Ishikawa (cell line): ENCODE measurements around the gene CIROP.

Experiments used
- CEBPB ChIP-seq: IDR thresholded peaks from 2 replicates; pipeline ENCODE4 v1.6.1; 2012
- CREB1 ChIP-seq: IDR thresholded peaks from 2 replicates; pipeline ENCODE4 v1.6.1; 2012; ENCODE audit warnings: low read depth
- EGR1 ChIP-seq: IDR thresholded peaks from 2 replicates; pipeline ENCODE4 v1.6.1; 2012
- EP300 ChIP-seq: IDR thresholded peaks from 2 replicates; pipeline ENCODE4 v1.6.1; 2012; ENCODE audit warnings: borderline replicate concordance
- FOXM1 ChIP-seq: IDR thresholded peaks from 2 replicates; pipeline ENCODE4 v1.6.1; 2012; ENCODE audit warnings: low read depth, borderline replicate concordance
- NFIC ChIP-seq: IDR thresholded peaks from 2 replicates; pipeline ENCODE4 v1.6.1; 2012
- RAD21 ChIP-seq: IDR thresholded peaks from 2 replicates; pipeline ENCODE4 v1.6.1; 2012; ENCODE audit warnings: low read depth
- REST ChIP-seq: IDR thresholded peaks from 2 replicates; pipeline ENCODE4 v1.6.1; 2012; ENCODE audit warnings: low read depth, mild to moderate bottlenecking
- TAF1 ChIP-seq: IDR thresholded peaks from 2 replicates; pipeline ENCODE4 v1.6.1; 2012; ENCODE audit warnings: low read depth, mild to moderate bottlenecking
- TCF12 ChIP-seq: IDR thresholded peaks from 2 replicates; pipeline ENCODE4 v1.6.1; 2012; ENCODE audit warnings: low read depth
- TEAD4 ChIP-seq: IDR thresholded peaks from 2 replicates; pipeline ENCODE4 v1.6.1; 2012
- USF1 ChIP-seq: IDR thresholded peaks from 2 replicates; pipeline ENCODE4 v1.6.1; 2012
- YY1 ChIP-seq: IDR thresholded peaks from 2 replicates; pipeline ENCODE4 v1.6.1; 2012; ENCODE audit warnings: low read depth
- ZBTB7A ChIP-seq: IDR thresholded peaks from 2 replicates; pipeline ENCODE4 v1.6.1; 2012; ENCODE audit warnings: low read depth
- TF ChIP-seq, protein P1 (sequence below): IDR thresholded peaks from 2 replicates; pipeline ENCODE4 v1.6.1; 2012

Gene CIROP

DNA sequence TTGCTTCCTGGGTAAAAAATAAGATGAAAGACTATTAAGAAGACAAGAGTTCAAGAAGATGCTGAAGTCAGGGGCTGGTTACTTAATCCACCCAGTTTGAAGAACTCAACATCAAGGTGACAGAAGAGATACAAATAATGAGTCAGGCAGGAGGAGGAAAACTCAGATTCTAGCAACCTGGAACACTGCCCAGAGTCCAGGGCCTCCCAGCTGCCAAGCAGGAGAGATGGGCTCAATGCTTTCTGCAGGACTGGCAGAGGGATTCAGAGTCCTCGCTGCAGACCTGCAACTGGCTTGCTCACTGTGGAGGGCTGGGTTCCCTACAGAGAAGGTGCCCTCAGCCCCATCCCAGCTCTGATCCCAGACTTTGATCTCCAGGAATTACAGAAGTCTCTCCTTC lies 42.9 kb upstream of the CIROP start:
- TF ChIP-seq TCF12, result no peak
- TF ChIP-seq TEAD4, result no peak
- no peak for TF ChIP-seq FOXM1
- TF ChIP-seq CEBPB, result no peak
- no peak for TF ChIP-seq TAF1
- TF ChIP-seq, protein P1, sequence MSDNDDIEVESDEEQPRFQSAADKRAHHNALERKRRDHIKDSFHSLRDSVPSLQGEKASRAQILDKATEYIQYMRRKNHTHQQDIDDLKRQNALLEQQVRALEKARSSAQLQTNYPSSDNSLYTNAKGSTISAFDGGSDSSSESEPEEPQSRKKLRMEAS, result no peak
- no peak for TF ChIP-seq EGR1
- TF ChIP-seq NFIC, result no peak
- no peak for TF ChIP-seq REST
- no peak for TF ChIP-seq RAD21
- no peak for TF ChIP-seq EP300
- TF ChIP-seq USF1, result no peak
- no peak for TF ChIP-seq YY1
- TF ChIP-seq CREB1, result no peak
- no peak for TF ChIP-seq ZBTB7A

DNA sequence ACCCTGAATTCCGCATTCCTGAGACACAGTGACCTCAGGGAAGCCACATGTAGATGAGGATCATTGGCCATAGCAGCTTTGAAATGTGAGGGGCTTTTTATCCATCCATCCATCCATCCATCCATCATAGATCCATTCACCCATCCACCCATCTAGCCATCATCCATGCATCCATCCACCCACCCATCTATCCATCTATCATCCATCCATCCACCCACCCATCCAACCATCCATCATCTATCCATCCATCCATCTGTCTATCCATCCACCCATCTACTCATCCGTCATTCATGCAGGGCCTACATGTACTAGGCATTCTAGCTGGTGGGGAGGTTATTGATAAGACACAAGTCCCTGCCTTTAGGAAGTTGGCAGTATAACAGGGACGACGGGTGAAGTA lies 42.2 kb upstream of the CIROP start:
- TF ChIP-seq CREB1 (no peak), EP300 (no peak)

DNA sequence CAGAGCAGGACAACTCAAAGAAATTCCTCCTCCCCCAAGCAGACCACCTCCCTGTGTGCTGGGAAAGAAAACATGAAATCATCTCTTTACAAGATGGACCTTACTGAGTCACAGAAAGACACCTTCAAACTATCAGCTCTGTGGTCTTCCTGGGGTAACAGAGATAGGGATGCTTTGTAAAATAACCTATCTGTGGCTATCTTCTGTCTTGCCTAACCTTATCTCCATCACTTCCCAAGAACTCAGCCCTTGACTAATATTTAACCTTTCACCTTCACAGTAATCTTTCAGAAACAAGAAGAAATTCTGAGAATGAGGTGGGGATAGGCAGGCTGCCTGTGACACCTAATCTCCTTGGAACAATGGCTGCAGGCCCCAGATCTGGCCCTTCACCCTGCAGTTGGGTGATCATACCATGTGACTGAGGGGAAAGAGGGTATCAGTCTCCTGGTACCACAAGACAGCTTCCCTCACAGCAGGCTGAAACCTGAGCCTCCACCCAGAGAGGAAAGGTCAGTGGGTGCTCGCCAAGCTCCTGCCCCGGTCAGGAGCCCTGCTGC lies 41.6 kb upstream of the CIROP start:
- TF ChIP-seq NFIC, result no peak
- 0 out of 2 replicates have a peak, but pooled peaks have one; percentile 23 for TF ChIP-seq REST

DNA sequence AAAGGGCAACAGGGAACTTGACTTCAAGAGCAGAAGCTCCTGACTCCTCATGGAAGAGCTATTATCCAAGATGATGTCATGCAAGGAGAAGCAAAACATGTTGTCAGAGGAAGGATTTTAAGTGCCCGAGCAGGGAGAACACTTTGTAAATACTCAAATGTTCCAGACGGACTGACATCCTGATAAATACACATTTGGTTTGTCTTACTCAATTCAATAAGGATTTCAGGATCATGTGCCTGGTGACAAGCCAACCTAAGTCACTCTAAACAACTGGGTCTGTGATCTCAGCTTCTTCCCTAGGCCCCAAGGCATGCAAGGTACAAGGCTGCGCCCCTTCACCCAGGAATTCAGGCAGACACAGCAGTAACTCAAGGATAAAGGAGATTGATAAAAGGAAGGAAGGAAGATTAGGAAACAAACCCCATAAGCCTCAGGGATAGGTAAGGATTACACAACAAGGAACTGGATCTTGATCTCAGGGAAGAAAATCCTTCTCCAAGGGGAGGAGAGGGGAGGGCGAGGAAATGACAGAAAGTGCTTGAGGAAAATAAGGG lies 41.1 kb upstream of the CIROP start:
- TF ChIP-seq USF1, result no peak
- TF ChIP-seq TCF12, result no peak
- no peak for TF ChIP-seq EP300
- no peak for TF ChIP-seq CEBPB
- no peak for TF ChIP-seq TAF1
- TF ChIP-seq, protein P1, result no peak
- no peak for TF ChIP-seq TEAD4
- TF ChIP-seq NFIC, result no peak
- TF ChIP-seq EGR1, result no peak
- TF ChIP-seq FOXM1, result no peak
- TF ChIP-seq YY1, result no peak
- no peak for TF ChIP-seq ZBTB7A
- TF ChIP-seq CREB1, result no peak
- TF ChIP-seq REST, result no peak
- TF ChIP-seq RAD21, result no peak

DNA sequence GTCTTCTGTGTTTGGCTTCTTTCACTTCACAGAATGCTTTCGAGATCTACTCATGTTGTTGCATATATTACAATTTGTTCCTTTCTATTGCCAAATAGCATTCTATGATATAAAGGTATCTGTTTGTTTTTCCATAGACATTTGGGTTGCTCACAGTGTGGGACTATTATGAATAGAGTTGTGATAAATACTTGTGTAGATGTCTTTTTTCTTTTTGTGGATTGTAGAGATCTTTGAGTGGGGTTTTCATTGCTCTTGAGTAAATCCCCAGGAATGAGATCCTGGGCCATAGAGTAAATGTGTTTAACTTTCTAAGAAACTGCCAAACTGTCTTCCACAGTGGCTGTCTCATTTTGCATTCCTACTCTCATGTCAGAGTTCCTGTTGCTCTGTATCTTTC lies 39.1 kb upstream of the CIROP start:
- TF ChIP-seq EP300, result no peak
- TF ChIP-seq, protein P1, result no peak
- no peak for TF ChIP-seq TAF1
- TF ChIP-seq TCF12, result no peak
- TF ChIP-seq REST, result no peak
- TF ChIP-seq TEAD4, result no peak
- TF ChIP-seq ZBTB7A, result no peak
- no peak for TF ChIP-seq CEBPB
- no peak for TF ChIP-seq USF1
- TF ChIP-seq EGR1, result no peak
- TF ChIP-seq CREB1, result no peak
- TF ChIP-seq YY1, result no peak
- no peak for TF ChIP-seq FOXM1
- TF ChIP-seq RAD21, result no peak
- no peak for TF ChIP-seq NFIC
